GM19238 (cell line): ENCODE measurements around the gene NFXL1.

Experiments used
- DNase-seq: peaks from one replicate; pipeline ENCODE4 v3.0.0; 2011; ENCODE audit warnings: low spot score; ENCODE audit not compliant: insufficient read length

The NFXL1 gene

DNA sequence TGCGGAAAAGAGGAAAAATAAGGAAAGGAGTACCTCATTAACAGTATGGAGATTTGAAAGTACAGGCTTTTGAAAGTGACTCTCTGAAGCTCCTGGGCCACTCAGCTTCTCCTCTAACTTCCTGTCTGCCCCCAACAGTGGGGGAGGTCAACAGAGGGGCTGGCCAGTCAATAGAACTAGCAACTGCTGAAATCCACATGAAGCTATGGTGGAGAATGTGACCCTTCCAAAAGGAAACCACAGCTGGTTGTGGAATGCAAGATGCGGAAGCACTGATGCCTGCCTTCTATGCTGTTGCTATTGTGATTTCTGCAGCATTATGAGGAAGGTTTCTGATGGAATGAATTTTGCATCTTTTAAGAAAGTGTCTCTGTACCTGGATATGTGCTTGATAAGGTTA is 78.9 kb downstream of the NFXL1 start:
- DNase-seq = no peak

DNA sequence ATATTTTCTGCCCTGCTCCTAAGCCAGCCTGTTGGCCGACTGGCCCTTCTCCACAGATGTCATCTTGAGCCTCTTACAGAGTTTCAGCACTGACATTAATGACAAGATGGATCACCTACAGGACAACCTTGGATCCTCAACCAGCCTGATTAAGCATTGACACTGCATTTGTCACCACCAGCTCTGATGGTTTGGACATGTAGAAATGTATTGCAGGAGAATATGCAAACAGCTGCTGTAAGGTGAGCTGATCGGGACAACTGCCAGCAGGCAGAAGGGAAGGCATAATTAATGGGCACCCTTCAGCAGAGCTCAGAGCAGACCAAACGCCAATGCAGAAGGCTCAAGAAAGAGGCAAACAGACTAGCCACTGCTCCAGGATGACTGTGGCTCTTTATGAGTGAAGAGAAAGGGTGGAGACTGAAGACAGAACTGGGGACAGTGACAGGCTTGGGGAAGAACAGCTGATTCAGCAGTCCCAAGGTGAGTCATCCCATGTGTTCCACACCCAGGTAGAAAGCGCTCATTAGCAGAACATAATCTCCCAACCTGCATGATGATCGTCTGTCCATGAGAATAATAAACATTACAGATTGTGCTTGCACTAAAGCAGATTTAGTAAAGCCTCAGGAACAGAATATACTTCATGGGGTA is 83.2 kb downstream of the NFXL1 start:
- DNase-seq = no peak

GRCh38 chr4:47830265-47831025 is 83.9 kb downstream of the NFXL1 start:
- no peak for DNase-seq

DNA sequence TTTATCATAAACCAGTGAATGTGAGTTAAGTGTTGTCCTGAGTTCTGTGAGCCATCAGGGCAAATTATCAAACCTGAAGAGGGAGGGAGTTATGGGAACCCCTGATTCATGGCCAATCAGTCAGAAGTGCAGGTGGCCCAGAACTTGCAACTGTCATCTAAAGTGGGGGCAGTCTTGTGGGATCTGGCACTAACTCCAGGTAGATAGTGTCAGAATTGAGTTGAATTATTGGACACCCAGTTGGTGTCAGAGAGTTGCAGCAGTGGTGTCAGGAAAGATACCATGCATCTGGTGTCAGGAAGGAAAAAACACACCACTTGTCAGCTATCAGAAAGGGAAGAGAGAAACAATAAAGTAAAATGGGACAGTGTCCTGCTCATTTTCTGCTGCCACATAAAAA is 84.9 kb downstream of the NFXL1 start:
- DNase-seq = no peak

GRCh38 chr4:47827343-47828047 is 86.9 kb downstream of the NFXL1 start:
- DNase-seq = no peak

DNA sequence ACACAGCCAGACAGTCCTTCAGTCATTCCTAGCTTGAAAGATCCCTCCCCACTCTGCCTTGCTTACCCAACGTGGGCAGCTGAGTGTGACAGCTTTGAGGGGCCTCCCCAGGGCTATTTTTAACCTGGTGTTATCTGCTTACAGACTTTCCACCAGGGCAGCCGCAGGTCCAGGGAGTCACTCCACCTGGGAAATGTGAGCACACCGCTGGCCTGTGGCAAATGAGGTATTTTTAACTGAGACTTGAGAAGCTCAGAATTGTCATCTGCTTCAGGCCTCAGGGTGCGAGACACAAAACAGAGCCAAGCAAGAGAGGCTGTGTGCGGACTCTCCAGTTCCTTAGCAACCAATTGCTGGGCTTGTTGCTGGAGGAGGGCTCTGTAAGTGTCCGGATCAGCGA is 89.5 kb downstream of the NFXL1 start:
- DNase-seq = no peak

DNA sequence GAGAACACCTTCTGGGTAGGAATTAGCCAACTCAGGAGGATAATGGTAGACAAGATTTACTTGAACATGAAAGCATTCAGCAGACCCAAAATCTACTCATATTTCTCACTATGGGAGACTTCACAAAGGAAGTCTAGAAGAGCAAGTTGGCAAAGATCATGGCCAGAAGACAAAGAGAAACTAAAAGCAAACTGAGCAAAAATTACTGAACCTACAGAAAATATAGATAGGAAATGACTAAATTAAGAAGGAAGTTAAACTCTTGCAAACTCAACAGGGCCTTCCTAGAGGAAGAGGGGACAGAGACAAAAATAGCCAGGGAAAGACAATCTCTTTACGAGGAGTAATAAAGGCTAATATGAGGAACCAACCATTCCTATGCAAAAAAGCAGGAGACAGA is 95.2 kb downstream of the NFXL1 start:
- DNase-seq = no peak

GRCh38 chr4:47817275-47817674 is 97.1 kb downstream of the NFXL1 start:
- DNase-seq = no peak

- DNase-seq = no peak
Measured at GRCh38 chr4:47816748-47817147, 97.6 kb downstream of the NFXL1 start.

GRCh38 chr4:47814618-47815295 is 99.6 kb downstream of the NFXL1 start:
- DNase-seq = no peak

DNA sequence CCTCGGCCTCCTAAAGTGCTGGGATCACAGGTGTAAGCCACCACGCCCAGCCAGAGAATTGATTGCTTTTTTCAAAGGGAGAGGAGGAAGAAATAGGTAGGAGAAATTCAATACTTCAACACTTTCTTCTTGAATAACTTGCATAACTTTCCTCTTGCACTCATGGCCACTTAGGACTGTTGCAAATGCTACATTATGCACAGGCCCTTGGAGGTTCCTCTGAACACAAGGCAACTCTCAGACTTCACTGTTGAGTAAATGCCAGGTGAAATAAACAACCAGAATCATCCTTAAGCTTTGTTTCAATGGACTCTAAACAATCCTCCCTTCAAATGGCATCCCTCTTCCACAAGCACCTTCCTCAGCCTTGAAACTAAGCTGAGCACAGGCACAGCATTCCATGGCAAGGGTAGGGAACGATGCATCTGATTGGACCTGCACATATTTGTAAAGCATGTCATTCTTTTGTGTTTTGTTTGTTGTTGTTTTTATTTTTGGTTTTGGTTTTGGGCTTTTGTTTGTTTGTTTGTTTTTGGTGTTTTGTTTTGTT is 104.7 kb downstream of the NFXL1 start:
- no peak for DNase-seq

GRCh38 chr4:47804598-47804997 is 109.8 kb downstream of the NFXL1 start:
- DNase-seq = no peak

GRCh38 chr4:47801481-47802002 is 112.8 kb downstream of the NFXL1 start:
- no peak for DNase-seq

GRCh38 chr4:47798165-47798564 is 116.2 kb downstream of the NFXL1 start:
- no peak for DNase-seq
